GM12878 (cell line): ENCODE measurements around the gene SPIB. TPM values are rescaled to one million over a fixed set of nuclear protein-coding genes. Genes with fewer than 3 reads are reported as not detected.

Experiments
- BHLHE40 ChIP-seq, 2 experiments: fragments of 450-650 bp in 1 of 2; IDR thresholded peaks; 2 replicates each; pipeline ENCODE4 v1.6.1; 2011 to 2017; ENCODE audit warnings: low read depth in 2 of 2, borderline replicate concordance in 1 of 2, improper control_type of control experiment in 1 of 2, low read length in 1 of 2, mild to moderate bottlenecking in 1 of 2
- CBX5 ChIP-seq: sonication (generic); IDR thresholded peaks from 2 replicates; pipeline ENCODE4 v1.6.1; 2016; ENCODE audit warnings: low read depth, moderate library complexity, mild to moderate bottlenecking, inconsistent platforms
- CTCF ChIP-seq, 3 experiments: IDR thresholded peaks in 2 of 3; conservative IDR thresholded peaks in 1 of 3; 2 replicates each; pipeline ENCODE4 v1.5.1; 2011; ENCODE audit warnings: low read depth in 3 of 3, low read length in 3 of 3, mild to moderate bottlenecking in 3 of 3, control low read depth in 2 of 3, moderate library complexity in 2 of 3, inconsistent platforms in 1 of 3, mixed read lengths in 1 of 3; ENCODE audit not compliant: control insufficient read depth in 2 of 3, insufficient read depth in 1 of 3; ENCODE audit errors: extremely low read depth in 1 of 3
- EED ChIP-seq: sonication (generic); IDR thresholded peaks from 2 replicates; pipeline ENCODE4 v1.6.1; 2016; ENCODE audit warnings: antibody characterized with exemption, low read depth
- EGR1 ChIP-seq, 2 experiments: IDR thresholded peaks; 1 replicate in 1 of 2; 2 replicates in 1 of 2; pipeline ENCODE4 v1.6.1; 2011 to 2012; ENCODE audit warnings: low read depth in 2 of 2, low read length in 2 of 2, borderline replicate concordance in 1 of 2, mild to moderate bottlenecking in 1 of 2, moderate library complexity in 1 of 2
- ESRRA ChIP-seq: IDR thresholded peaks from 2 replicates; pipeline ENCODE4 v1.6.1; 2012; ENCODE audit warnings: mild to moderate bottlenecking, low read length, improper control_type of control experiment
- IRF3 ChIP-seq: fragments of 450-650 bp; IDR thresholded peaks from 2 replicates; pipeline ENCODE4 v1.6.1; 2014; ENCODE audit warnings: mild to moderate bottlenecking
- JUND ChIP-seq: IDR thresholded peaks from 2 replicates; pipeline ENCODE4 v1.6.1; 2012; ENCODE audit warnings: low read depth, mild to moderate bottlenecking, low read length, improper control_type of control experiment, moderate library complexity
- LARP7 ChIP-seq: fragments of 450-650 bp; IDR thresholded peaks from 2 replicates; pipeline ENCODE4 v1.6.1; 2017; ENCODE audit warnings: mild to moderate bottlenecking
- NFIC ChIP-seq: IDR thresholded peaks from 2 replicates; pipeline ENCODE4 v1.6.1; 2012; ENCODE audit warnings: low read depth, mild to moderate bottlenecking, inconsistent platforms, low read length, moderate library complexity
- POLR2A ChIP-seq: IDR thresholded peaks from 2 replicates; pipeline ENCODE4 v1.6.1; 2011; ENCODE audit warnings: low read depth, mild to moderate bottlenecking, low read length
- RBBP5 ChIP-seq: fragments of 200-600 bp; sonication (generic); conservative IDR thresholded peaks from 2 replicates; pipeline ENCODE4 v1.6.1; 2016
- SRF ChIP-seq, 2 experiments: IDR thresholded peaks; 2 replicates each; pipeline ENCODE4 v1.6.1; 2011; ENCODE audit warnings: low read depth in 2 of 2, low read length in 2 of 2, mild to moderate bottlenecking in 1 of 2, moderate library complexity in 1 of 2
- YBX1 ChIP-seq: fragments of 450-650 bp; IDR thresholded peaks from 2 replicates; pipeline ENCODE4 v1.6.1; 2016; ENCODE audit warnings: antibody characterized with exemption
- ZNF384 ChIP-seq: IDR thresholded peaks from 2 replicates; pipeline ENCODE4 v1.6.1; 2012; ENCODE audit warnings: low read depth, mild to moderate bottlenecking, low read length, improper control_type of control experiment, borderline replicate concordance
- polyA plus RNA-seq, 11 experiments: library from polyadenylated mRNA; depleted of rRNA in 4 of 11; unstranded in 6 of 11; stranded (reverse) in 5 of 11; fragments of >200 nt; fragmentation: Nextera tagmentation in 4 of 11; fragmentation: Illumina TruSeq in 1 of 11; extraction: Ambion mirVana in 4 of 11; extraction: Trizol in 1 of 11; gene quantifications; 1 replicate in 1 of 11; 2 replicates in 10 of 11; pipeline versions ENCODE4 v1.2.1 to v1.2.3, GENCODE V29; 2011 to 2016; ENCODE audit warnings: inconsistent platforms in 2 of 11, missing spikeins in 2 of 11, low read depth in 1 of 11
- total RNA-seq, 4 experiments: library from RNA; depleted of rRNA in 3 of 4; stranded (reverse); fragments of >200 nt in 3 of 4; fragmentation: Illumina TruSeq in 1 of 4; extraction: Trizol in 1 of 4; gene quantifications; 2 replicates each; pipeline versions ENCODE4 v1.2.1 to v1.2.3, GENCODE V29; 2013 to 2021

SPIB gene
- total and polyA plus RNA-seq, 10 of the 15 experiments (the other 5 are each of a cell fraction or from before 2014, with no cell fraction given): 3.5 to 123 (median 56.0) TPM

GRCh38 chr19:50461066-50461875, 42.5 kb downstream of the SPIB start (continued):
- TF ChIP-seq CBX5 (no peak), IRF3 (peak; percentile 11; the same call in 1 of the 2 replicates), POLR2A (no peak), EED (no peak), RBBP5 (no peak), JUND (no peak), NFIC (no peak), ZNF384 (peak; percentile 75; the same call in 1 of the 2 replicates), YBX1 (no peak), CTCF (IDR thresholded peaks at IDR 0.05 in 2 of 3, conservative IDR thresholded peaks at IDR 0.05 in 1 of 3; ENCODE audit: control insufficient read depth in 2 of 3, extremely low read depth in 1 of 3, insufficient read depth in 1 of 3, low read depth in 3 of 3, low read length in 3 of 3) (peak; percentile 92 to 95 (median 92)), EGR1 (IDR thresholded peaks at IDR 0.05; ENCODE audit: borderline replicate concordance in 1 of 2, low read depth in 2 of 2, low read length in 2 of 2) (no peak), ESRRA (no peak), BHLHE40 (IDR thresholded peaks at IDR 0.05; ENCODE audit: borderline replicate concordance in 1 of 2, low read depth in 2 of 2, low read length in 1 of 2) (peak in 1 of 2 experiments; percentile 32; a peak in 1 of 4 replicates), LARP7 (peak; percentile 54), SRF (IDR thresholded peaks at IDR 0.05; ENCODE audit: low read depth in 2 of 2, low read length in 2 of 2) (no peak)
